HepG2 (cell line): ENCODE results near the gene SENP5. TPM values are rescaled to one million over a fixed set of nuclear protein-coding genes. Genes with fewer than 3 reads are reported as not detected.

Experiments
- AGO2 ChIP-seq: fragments of 200-400 bp; formaldehyde crosslinking; optimal IDR thresholded peaks from 2 replicates; pipeline ENCODE3; 2017; ENCODE audit warnings: mild to moderate bottlenecking, low read depth, low read length, moderate library complexity
- ARNTL ChIP-seq: sonication (generic); formaldehyde crosslinking; IDR thresholded peaks from 2 replicates; pipeline ENCODE4 v1.4.0; 2020; ENCODE audit warnings: mild to moderate bottlenecking, missing genetic modification reagents
- GFI1 ChIP-seq: sonication (generic); formaldehyde crosslinking; IDR thresholded peaks from 2 replicates; pipeline ENCODE4 v1.5.0; 2020; ENCODE audit warnings: missing genetic modification reagents, mild to moderate bottlenecking, borderline replicate concordance
- IRX3 ChIP-seq: sonication (generic); formaldehyde crosslinking; IDR thresholded peaks from 2 replicates; pipeline ENCODE4 v1.8.1; 2023; ENCODE audit warnings: mild to moderate bottlenecking, low read depth, missing genetic modification reagents, borderline replicate concordance
- KDM3A ChIP-seq: IDR thresholded peaks from 2 replicates; pipeline ENCODE4 v1.6.1; 2018; ENCODE audit warnings: low read depth, missing compliant biosample characterization
- KDM5A ChIP-seq: fragments of 200-600 bp; sonication (generic); IDR thresholded peaks from 2 replicates; pipeline ENCODE4 v1.7.0; 2018; ENCODE audit warnings: antibody characterized with exemption, mild to moderate bottlenecking, low read length, borderline replicate concordance
- MXD1 ChIP-seq: sonication (generic); formaldehyde crosslinking; IDR thresholded peaks from 2 replicates; pipeline ENCODE4 v1.4.0; 2020; ENCODE audit warnings: mild to moderate bottlenecking, missing genetic modification reagents
- NR2F1 ChIP-seq, 2 experiments: fragments of 450-650 bp in 1 of 2; formaldehyde crosslinking in 1 of 2; IDR thresholded peaks; 2 replicates each; pipeline versions ENCODE4 v1.5.0 to v1.6.1; 2016 to 2020; ENCODE audit warnings: mild to moderate bottlenecking in 1 of 2, missing compliant biosample characterization in 1 of 2, missing genetic modification reagents in 1 of 2, moderate library complexity in 1 of 2
- PRDM15 ChIP-seq: sonication (generic); formaldehyde crosslinking; IDR thresholded peaks from 2 replicates; pipeline ENCODE4 v1.4.0; 2020; ENCODE audit warnings: missing genetic modification reagents
- RAD21 ChIP-seq: fragments of 450-650 bp; formaldehyde crosslinking; IDR thresholded peaks from 2 replicates; pipeline ENCODE4 v1.5.0; 2020; ENCODE audit warnings: mild to moderate bottlenecking
- SALL2 ChIP-seq: sonication (generic); formaldehyde crosslinking; IDR thresholded peaks from 2 replicates; pipeline ENCODE4 v1.8.1; 2023; ENCODE audit warnings: mild to moderate bottlenecking, missing genetic modification reagents, inconsistent platforms
- ZNF230 ChIP-seq: sonication (generic); formaldehyde crosslinking; IDR thresholded peaks from 2 replicates; pipeline ENCODE4 v1.4.0; 2020; ENCODE audit warnings: mild to moderate bottlenecking, missing genetic modification reagents
- ZNF235 ChIP-seq: sonication (generic); formaldehyde crosslinking; IDR thresholded peaks from 2 replicates; pipeline ENCODE4 v1.8.1; 2023; ENCODE audit warnings: mild to moderate bottlenecking, missing genetic modification reagents, borderline replicate concordance
- ZNF253 ChIP-seq: sonication (generic); formaldehyde crosslinking; IDR thresholded peaks from 2 replicates; pipeline ENCODE4 v1.8.0; 2022; ENCODE audit warnings: mild to moderate bottlenecking, missing genetic modification reagents, borderline replicate concordance
- ZNF383 ChIP-seq: sonication (generic); formaldehyde crosslinking; IDR thresholded peaks from 2 replicates; pipeline ENCODE4 v1.4.0; 2020; ENCODE audit warnings: missing genetic modification reagents, mild to moderate bottlenecking, borderline replicate concordance
- ZNF687 ChIP-seq: sonication (generic); formaldehyde crosslinking; IDR thresholded peaks from 2 replicates; pipeline ENCODE4 v1.5.1; 2020; ENCODE audit warnings: mild to moderate bottlenecking, missing genetic modification reagents, moderate library complexity
- polyA plus RNA-seq, 8 experiments: library from polyadenylated mRNA; depleted of rRNA in 3 of 8; stranded (reverse) in 7 of 8; unstranded in 1 of 8; fragments of >200 nt; fragmentation: Illumina TruSeq in 4 of 8; extraction: Trizol in 4 of 8; gene quantifications; 2 replicates each; pipeline versions ENCODE4 v1.2.1 to v1.2.3, GENCODE V29; 2011 to 2016; ENCODE audit warnings: low read depth in 4 of 8, missing spikeins in 1 of 8, mixed read lengths in 1 of 8; ENCODE audit not compliant: insufficient read depth in 1 of 8
- total RNA-seq, 5 experiments: library from RNA; depleted of rRNA; stranded (reverse); fragments of >200 nt; fragmentation: Illumina TruSeq; extraction: Trizol; gene quantifications; 2 replicates each; pipeline ENCODE4 v1.2.3, GENCODE V29; 2016; ENCODE audit warnings: low read depth in 1 of 5
- TF ChIP-seq, protein P1 (sequence below): sonication (generic); formaldehyde crosslinking; IDR thresholded peaks from 2 replicates; pipeline ENCODE4 v1.5.0; 2020; ENCODE audit warnings: mild to moderate bottlenecking, missing genetic modification reagents

SENP5 gene
- total and polyA plus RNA-seq, 2 of the 13 experiments (the other 11 are each of a cell fraction or from before 2014, with no cell fraction given), result 17.6 to 30.9 TPM

DNA sequence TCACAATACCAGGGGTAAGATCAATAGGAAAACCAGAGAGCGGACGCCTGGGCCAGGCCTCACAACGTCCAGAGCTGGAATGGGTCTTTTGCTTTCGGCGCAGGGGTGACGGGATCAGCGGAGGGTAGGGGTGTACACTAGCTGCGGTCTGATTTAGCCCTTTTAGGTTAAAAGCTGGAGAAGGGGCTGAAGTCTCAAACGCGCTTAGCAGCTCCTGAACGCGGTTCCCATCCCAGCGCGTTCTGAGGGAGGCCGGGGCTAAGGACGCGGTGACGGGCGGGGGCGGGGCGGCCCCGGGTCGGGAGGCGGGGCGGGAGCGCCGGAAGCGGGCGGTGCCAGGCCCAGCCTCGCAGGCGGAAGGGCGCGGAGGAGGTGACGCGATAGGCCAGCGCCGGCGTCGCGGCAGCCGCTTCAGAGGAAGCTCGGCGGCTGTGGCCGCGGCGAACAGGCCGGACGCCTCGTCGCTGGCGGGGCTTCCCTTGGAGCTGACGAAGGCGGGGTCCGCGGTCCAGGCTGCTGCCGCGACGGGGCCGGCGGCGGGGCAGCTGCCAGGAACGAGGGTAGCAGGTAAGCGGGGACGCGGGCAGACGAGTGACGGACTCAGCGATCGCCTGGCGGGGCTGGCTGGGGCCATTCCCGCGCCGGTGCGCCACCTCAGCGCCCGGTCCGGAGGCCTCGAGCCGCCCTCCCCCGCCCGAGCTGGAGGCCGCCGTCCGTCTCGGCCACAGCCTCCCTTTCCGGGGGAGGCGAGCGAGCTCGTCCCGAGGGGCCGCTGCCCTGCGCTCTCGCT, at the start of gene SENP5 (continued):
- TF ChIP-seq, protein P1, sequence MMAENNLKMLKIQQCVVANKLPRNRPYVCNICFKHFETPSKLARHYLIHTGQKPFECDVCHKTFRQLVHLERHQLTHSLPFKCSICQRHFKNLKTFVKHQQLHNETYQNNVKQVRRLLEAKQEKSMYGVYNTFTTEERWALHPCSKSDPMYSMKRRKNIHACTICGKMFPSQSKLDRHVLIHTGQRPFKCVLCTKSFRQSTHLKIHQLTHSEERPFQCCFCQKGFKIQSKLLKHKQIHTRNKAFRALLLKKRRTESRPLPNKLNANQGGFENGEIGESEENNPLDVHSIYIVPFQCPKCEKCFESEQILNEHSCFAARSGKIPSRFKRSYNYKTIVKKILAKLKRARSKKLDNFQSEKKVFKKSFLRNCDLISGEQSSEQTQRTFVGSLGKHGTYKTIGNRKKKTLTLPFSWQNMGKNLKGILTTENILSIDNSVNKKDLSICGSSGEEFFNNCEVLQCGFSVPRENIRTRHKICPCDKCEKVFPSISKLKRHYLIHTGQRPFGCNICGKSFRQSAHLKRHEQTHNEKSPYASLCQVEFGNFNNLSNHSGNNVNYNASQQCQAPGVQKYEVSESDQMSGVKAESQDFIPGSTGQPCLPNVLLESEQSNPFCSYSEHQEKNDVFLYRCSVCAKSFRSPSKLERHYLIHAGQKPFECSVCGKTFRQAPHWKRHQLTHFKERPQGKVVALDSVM, result peak; percentile 90
- TF ChIP-seq PRDM15 (peak; percentile 10; the same call in 1 of the 2 replicates), MXD1 (peak; percentile 77; the same call in 1 of the 2 replicates), GFI1 (CRISPR knock-in tag) (peak; percentile 19; the same call in 1 of the 2 replicates), NR2F1 (CRISPR knock-in tag; IDR thresholded peaks at IDR 0.05) (no peak), ARNTL (CRISPR knock-in tag) (peak; percentile 58; the same call in 1 of the 2 replicates), KDM5A (peak; percentile 79), ZNF230 (CRISPR knock-in tag) (no peak; the same call in none of the 2 replicates), ZNF235 (CRISPR knock-in tag) (0 out of 2 replicates have a peak, but pooled peaks have one; percentile 42), AGO2 (peak; percentile 86), KDM3A (no peak), ZNF687 (CRISPR knock-in tag) (peak; percentile 80), RAD21 (peak; percentile 57; the same call in 1 of the 2 replicates), ZNF383 (CRISPR knock-in tag) (no peak), IRX3 (CRISPR knock-in tag) (no peak), ZNF253 (peak; percentile 82; the same call in 1 of the 2 replicates), SALL2 (CRISPR knock-in tag) (peak; percentile 23; the same call in 1 of the 2 replicates)
